Measurements from ENCODE around the gene PRMT1. TPM values are rescaled to one million over a fixed set of nuclear protein-coding genes. Genes with fewer than 3 reads are reported as not detected.
A peak's percentile ranks its signal among the peaks of the same experiment; 100 is the strongest.

PRMT1 gene
- polyA plus RNA-seq, 1 donor, result 209 TPM

DNA sequence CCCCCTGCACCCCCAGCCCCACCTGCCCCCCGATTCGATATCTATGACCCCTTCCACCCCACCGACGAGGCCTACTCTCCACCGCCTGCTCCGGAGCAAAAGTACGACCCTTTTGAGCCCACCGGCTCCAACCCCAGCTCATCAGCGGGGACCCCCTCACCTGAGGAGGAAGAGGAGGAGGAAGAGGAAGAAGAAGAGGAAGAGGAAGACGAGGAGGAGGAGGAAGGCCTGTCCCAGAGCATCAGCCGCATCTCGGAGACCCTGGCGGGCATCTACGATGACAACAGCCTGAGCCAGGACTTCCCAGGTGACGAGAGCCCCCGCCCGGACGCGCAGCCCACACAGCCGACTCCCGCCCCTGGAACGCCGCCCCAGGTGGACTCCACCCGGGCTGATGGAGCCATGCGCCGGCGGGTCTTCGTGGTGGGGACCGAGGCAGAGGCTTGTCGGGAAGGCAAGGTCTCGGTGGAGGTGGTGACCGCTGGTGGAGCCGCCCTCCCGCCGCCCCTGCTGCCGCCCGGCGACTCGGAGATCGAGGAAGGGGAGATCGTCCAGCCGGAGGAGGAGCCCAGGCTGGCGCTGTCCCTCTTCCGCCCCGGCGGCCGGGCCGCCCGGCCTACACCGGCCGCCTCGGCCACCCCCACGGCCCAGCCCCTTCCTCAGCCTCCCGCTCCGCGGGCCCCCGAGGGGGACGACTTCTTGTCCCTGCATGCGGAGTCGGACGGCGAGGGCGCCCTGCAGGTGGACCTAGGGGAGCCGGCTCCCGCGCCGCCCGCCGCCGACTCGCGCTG, 25.8 kb upstream of the PRMT1 start:
- no peak for DNase-seq (ENCODE audit: low read depth)

GRCh38 chr19:49651820-49652550, 25.1 kb upstream of the PRMT1 start:
- no peak for DNase-seq (ENCODE audit: low read depth)

- no peak for DNase-seq (ENCODE audit: low read depth)
Measured at GRCh38 chr19:49652551-49653465, 24.3 kb upstream of the PRMT1 start.

- no peak for DNase-seq (ENCODE audit: low read depth)
Measured at GRCh38 chr19:49653466-49653806, 23.6 kb upstream of the PRMT1 start.

DNA sequence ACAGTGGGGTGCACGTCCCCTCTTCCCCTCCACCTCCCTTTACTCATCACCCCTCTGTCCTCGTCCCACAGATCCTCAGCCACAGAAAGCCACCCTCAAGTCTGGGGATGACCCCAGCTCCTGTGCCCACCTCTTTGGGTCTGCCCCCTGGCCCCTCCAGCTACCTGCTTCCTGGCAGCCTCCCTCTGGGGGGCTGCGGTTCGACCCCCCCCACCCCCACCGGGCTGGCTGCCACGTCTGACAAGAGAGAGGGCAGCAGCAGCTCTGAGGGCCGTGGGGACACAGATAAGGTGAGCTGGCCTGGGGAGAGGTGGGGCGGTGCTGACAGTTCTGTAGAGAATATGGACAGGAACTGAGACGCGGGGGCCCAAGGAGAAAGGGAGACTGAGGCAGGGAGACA, 22.5 kb upstream of the PRMT1 start:
- no peak for DNase-seq (ENCODE audit: low read depth)

DNA sequence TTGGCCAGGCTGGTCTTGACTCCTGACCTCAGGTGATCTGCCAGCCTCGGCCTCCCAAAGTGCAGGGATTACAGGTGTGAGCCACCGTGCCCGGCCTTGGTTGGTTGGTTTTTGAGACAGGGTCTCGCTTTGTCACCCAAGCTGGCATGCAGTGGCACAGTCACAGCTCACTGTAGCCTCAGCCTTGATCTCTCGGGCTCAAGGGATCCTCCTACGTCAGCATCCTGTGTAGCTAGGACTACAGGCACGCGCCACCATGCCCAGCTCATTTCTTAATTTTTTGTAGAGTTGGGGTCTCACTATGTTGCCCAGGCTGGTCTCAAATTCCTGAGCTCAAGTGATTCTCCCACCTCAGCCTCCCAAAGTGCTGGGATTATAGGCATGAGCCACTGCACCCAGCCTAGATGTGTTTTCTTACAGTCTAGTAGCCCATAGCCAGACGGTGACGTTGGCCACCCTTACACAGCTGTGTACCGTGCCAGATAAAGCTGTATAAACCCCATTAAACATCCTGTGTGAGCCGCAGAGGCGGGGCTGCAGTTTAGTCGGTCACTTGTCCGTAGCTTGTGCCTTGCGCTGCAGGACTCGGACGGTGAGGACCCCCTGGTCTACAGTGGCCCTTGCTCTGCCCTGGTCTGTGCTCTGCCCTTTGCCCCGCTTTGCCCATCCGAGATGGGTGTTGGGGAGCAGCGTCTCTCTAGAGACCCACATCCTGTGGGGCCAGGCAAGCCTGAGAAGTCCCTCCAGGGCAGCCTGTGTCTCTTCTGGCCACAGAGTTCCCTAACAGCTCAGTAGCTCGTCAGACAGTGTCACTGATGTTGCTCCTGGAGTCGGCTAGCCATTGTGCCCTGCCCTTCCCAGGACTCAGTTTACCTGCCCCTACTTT, 21.3 kb upstream of the PRMT1 start:
- DNase-seq (ENCODE audit: low read depth), result no peak

GRCh38 chr19:49656456-49657109, 20.5 kb upstream of the PRMT1 start:
- DNase-seq (ENCODE audit: low read depth), result no peak

DNA sequence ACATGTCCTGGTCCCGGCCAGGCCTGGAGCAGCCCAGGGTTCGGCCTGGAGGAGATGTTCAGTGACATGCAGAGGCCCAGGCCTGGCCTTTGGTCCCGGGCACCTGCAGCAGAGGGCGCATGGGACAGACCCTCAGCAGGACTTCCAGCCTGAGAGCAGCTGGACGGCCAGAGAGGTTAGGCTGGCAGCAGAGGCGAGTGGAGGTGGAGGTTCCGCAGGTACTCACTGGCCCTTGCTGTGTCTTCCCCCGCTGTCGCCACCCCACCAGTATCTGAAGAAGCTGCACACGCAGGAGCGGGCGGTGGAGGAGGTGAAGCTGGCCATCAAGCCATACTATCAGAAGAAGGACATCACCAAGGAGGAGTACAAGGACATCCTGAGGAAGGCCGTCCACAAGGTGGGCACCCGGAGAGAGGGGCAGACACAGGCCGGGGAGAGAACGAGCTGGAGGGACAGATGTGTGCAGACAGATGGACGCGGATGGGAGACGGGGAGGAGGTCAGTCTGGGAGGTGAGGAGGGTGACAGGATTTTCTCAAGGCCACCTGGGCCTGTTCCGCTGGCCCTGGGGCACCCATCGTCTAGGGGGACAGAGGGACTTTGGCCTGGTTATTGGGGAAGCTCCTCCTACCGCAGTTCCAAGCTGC, 19.5 kb upstream of the PRMT1 start:
- no peak for DNase-seq (ENCODE audit: low read depth)

GRCh38 chr19:49658139-49658517, 18.9 kb upstream of the PRMT1 start:
- no peak for DNase-seq (ENCODE audit: low read depth)

GRCh38 chr19:49658566-49659442, 18.3 kb upstream of the PRMT1 start:
- no peak for DNase-seq (ENCODE audit: low read depth)

DNA sequence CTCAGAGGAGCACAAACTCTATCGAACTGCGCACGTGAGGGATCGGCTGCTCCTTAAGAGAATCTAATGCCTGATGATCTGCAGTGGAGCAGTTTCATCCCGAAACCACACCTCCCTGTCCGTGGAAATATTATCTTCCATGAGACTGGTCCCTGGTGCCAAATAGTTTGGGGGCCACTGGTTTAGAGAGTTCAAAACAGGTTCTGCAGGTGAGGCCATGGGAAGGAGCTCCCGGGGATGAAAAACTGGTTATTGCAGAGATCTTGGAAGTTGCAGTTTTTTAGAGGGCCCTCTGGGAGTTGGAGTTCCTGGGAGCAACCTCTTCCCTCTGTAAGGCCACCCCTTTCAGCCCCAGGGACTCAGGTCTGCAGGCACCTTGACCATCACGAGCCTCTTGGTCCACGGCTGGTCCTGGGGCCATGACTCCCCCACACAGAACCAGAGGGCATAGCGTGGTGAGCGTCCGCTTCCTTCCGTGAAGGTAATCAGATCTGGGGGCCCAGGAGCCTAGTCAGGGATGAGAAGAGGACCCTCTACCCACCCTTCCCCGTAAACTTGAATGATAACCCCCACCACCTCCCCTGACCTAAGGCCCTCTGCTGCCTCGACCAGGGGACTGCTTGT, 16.6 kb upstream of the PRMT1 start:
- no peak for DNase-seq (ENCODE audit: low read depth)

DNA sequence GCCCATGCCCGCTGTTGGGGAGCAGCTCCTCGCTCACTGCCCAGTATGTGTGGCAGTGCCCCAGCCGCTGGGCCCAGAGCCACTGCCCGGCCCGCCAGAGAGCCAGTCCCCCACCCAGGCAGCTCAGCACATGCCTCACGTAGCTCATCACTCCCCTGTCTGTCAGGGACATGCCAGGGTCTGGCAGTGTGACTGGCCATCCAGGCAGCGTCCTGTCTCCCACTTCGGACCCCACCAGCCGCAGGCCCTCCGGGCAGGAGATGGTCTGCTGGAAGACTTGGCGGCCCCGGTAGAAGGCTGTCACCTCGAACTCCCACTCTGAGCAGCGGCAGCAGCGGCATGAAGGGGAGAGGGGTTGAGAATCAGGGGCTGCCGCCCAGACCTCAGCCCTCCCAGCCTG, 15.1 kb upstream of the PRMT1 start:
- no peak for DNase-seq (ENCODE audit: low read depth)

DNA sequence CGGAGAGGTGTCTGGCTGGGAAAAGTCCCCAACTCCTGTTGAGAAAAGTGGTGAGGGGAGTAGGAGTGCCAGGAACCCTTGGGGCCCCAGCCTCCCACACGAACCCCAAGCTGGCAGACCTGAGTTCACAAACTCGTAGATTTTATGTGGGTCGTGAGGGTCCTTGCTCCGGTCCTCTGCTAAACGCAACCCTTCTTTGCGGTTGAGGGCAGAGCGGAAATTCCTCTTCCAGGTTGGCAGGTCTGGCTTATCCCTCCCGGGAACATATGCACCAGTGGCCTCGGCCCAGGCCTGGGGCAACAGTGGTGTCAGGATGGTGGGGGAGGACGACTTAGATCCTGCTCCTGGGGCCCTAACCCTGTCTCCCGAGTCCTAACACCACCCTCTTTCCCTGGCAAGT, 13.8 kb upstream of the PRMT1 start:
- DNase-seq (ENCODE audit: low read depth), result no peak

GRCh38 chr19:49664171-49665035, 12.7 kb upstream of the PRMT1 start:
- DNase-seq (ENCODE audit: low read depth), result no peak

GRCh38 chr19:49665036-49665350, 12.1 kb upstream of the PRMT1 start:
- DNase-seq (ENCODE audit: low read depth), result no peak

DNA sequence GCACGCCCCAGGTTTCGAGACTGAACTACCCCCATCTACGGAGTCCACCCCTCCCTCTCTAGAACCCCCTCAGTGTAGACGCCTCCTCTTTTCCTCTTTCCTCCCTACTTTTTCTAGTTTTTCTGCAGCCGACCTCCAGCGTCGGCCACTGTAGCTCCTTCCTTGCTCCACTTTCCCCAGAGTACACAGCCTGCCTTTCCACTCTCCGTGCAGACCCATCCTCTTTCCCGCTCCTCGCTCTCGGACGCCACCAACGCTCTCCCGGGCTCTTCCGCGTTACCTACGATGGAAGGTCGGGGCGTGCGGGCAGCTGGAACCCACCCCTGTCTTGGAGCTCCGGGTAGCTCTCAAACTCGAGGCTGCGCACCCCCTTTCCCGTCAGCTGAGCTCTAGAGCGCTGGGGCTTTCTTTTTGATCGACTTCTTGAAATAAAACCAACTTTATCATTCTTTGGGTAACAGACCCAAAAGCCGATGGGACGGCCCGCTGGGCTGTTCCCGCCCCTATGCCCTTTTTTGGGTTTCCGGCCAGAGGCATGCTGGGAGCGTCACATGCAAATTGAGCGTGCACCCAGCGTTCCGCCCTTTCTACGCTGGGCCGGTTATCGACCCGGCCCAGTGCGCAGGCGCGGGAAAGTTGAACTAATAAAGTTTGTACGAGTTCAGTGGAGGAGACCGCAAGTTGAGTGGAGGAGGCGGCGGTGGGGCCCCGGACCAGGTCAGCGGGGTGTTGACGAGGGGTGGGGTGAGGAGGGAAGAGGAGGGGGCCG, 11.5 kb upstream of the PRMT1 start, which contains the start of the genes BCL2L12 and IRF3:
Gene BCL2L12 (plus strand): TSS at position 583 of the 769 bp plus-strand sequence. CDS start 760 bp downstream, outside the sequence.
Gene IRF3 (minus strand): TSS at position 507 of the 769 bp plus-strand sequence. CDS start 1,019 bp downstream, outside the sequence.
- DNase-seq (ENCODE audit: low read depth), result peak; percentile 94

- no peak for DNase-seq (ENCODE audit: low read depth)
Measured at GRCh38 chr19:49666120-49666444, 11.0 kb upstream of the PRMT1 start.
